Vagina (tissue), 2 donors: Measurements from ENCODE around the gene HAVCR1. TPM values are rescaled to one million over a fixed set of nuclear protein-coding genes. Genes with fewer than 3 reads are reported as not detected.
"Not testable (repeated sequence)": the region's sequence is repeated elsewhere in the genome, so short reads cannot be mapped to it uniquely, and the experiment has no call there.

Experiments used
- DNase-seq, 2 donors: peaks; one replicate each; pipeline ENCODE4 v3.0.0-alpha.2; 2017; ENCODE audit errors: extremely low spot score in 2 of 2
- H3K27ac ChIP-seq: fragments of 200-600 bp; sonication (generic); one replicate; pipeline ENCODE4 v1.5.1; 2019
- H3K27me3 ChIP-seq: fragments of 200-600 bp; sonication (generic); one replicate; pipeline ENCODE4 v1.5.1; 2019
- H3K36me3 ChIP-seq, 2 donors: fragments of 200-600 bp; sonication (generic); one replicate each; pipeline ENCODE4 v1.5.1; 2017 to 2019
- H3K4me1 ChIP-seq: fragments of 200-600 bp; sonication (generic); one replicate; pipeline ENCODE4 v1.5.1; 2019
- H3K4me3 ChIP-seq, 2 donors: fragments of 200-600 bp; sonication (generic); 1 replicate in 1 of 2; 2 replicates in 1 of 2; pipeline ENCODE4 v1.5.1; 2016 to 2019
- H3K9me3 ChIP-seq: fragments of 200-600 bp; sonication (generic); one replicate; pipeline ENCODE4 v1.5.1; 2019
- POLR2A ChIP-seq, 2 donors: fragments of 450-650 bp; IDR thresholded peaks; one replicate each; pipeline ENCODE4 v1.6.1; 2017; ENCODE audit warnings: antibody characterized with exemption in 2 of 2, mild to moderate bottlenecking in 2 of 2, moderate library complexity in 2 of 2
- POLR2AphosphoS5 ChIP-seq, 2 donors: sonication (generic); formaldehyde crosslinking; IDR thresholded peaks; one replicate each; pipeline ENCODE4 v1.9.0; 2017; ENCODE audit warnings: antibody characterized with exemption in 2 of 2, mild to moderate bottlenecking in 2 of 2, low read depth in 1 of 2; ENCODE audit not compliant: insufficient read depth in 1 of 2
- intact Hi-C: fragments of 100-400 bp; cut with DNase I; formaldehyde crosslinking; loops from one replicate; pipeline ENCODE4 v1.15.1; 2023
- total RNA-seq: library from RNA; depleted of rRNA; stranded (reverse); fragments of >200 nt; gene quantifications from one replicate; pipeline ENCODE4 v1.2.3, GENCODE V29; 2016
- TF ChIP-seq, protein P1 (sequence below), 3 experiments: fragments of 450-650 bp in 2 of 3; fragments of 200-600 bp in 1 of 3; sonication (generic) in 1 of 3; IDR thresholded peaks; one replicate each; pipeline ENCODE4 v1.5.1; 2017 to 2019; ENCODE audit warnings: antibody characterized with exemption in 3 of 3, mild to moderate bottlenecking in 2 of 3, moderate library complexity in 2 of 3

HAVCR1 gene
- total RNA-seq, 1 donor from 2014 or later = not detected

GRCh38 chr5:157046041-157046440 is 12.9 kb downstream of the HAVCR1 start:
- H3K9me3 ChIP-seq = no peaks in the 10 kb centered on the region
- DNase-seq = no peak
- H3K27ac ChIP-seq = no peak overlapping the region
- no peak overlapping the region for H3K4me3 ChIP-seq
- H3K4me1 ChIP-seq = no peaks in the 10 kb centered on the region
- intact Hi-C loops = no loop called here
- H3K36me3 ChIP-seq = no peaks in the 10 kb centered on the region
- TF ChIP-seq POLR2A (IDR thresholded peaks at IDR 0.05) (no peak), POLR2AphosphoS5 (IDR thresholded peaks at IDR 0.05; ENCODE audit: insufficient read depth in 1 of 2, low read depth in 1 of 2) (no peak)
- TF ChIP-seq, protein P1, sequence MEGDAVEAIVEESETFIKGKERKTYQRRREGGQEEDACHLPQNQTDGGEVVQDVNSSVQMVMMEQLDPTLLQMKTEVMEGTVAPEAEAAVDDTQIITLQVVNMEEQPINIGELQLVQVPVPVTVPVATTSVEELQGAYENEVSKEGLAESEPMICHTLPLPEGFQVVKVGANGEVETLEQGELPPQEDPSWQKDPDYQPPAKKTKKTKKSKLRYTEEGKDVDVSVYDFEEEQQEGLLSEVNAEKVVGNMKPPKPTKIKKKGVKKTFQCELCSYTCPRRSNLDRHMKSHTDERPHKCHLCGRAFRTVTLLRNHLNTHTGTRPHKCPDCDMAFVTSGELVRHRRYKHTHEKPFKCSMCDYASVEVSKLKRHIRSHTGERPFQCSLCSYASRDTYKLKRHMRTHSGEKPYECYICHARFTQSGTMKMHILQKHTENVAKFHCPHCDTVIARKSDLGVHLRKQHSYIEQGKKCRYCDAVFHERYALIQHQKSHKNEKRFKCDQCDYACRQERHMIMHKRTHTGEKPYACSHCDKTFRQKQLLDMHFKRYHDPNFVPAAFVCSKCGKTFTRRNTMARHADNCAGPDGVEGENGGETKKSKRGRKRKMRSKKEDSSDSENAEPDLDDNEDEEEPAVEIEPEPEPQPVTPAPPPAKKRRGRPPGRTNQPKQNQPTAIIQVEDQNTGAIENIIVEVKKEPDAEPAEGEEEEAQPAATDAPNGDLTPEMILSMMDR (IDR thresholded peaks at IDR 0.05) = no peak
- H3K27me3 ChIP-seq = no peaks in the 10 kb centered on the region

GRCh38 chr5:157045601-157046000 is 13.3 kb downstream of the HAVCR1 start:
- intact Hi-C loops = no loop called here
- Histone ChIP-seq H3K27ac (no peak overlapping the region), H3K27me3 (no peaks in the 10 kb centered on the region), H3K4me3 (no peak overlapping the region), H3K36me3 (no peaks in the 10 kb centered on the region), H3K4me1 (no peaks in the 10 kb centered on the region), H3K9me3 (no peaks in the 10 kb centered on the region)
- TF ChIP-seq POLR2AphosphoS5 (IDR thresholded peaks at IDR 0.05; ENCODE audit: insufficient read depth in 1 of 2, low read depth in 1 of 2) (no peak), POLR2A (IDR thresholded peaks at IDR 0.05) (no peak)
- TF ChIP-seq, protein P1 (IDR thresholded peaks at IDR 0.05) = no peak
- DNase-seq = no peak

- intact Hi-C loops = no loop called here
- no peaks in the 10 kb centered on the region for H3K4me1 ChIP-seq
- no peaks in the 10 kb centered on the region for H3K27me3 ChIP-seq
- H3K36me3 ChIP-seq = no peaks in the 10 kb centered on the region
- no peak overlapping the region for H3K27ac ChIP-seq
- H3K9me3 ChIP-seq = no peaks in the 10 kb centered on the region
- H3K4me3 ChIP-seq = no peak overlapping the region
- DNase-seq = no peak
- TF ChIP-seq, protein P1 (IDR thresholded peaks at IDR 0.05) = no peak
- TF ChIP-seq POLR2AphosphoS5 (IDR thresholded peaks at IDR 0.05; ENCODE audit: insufficient read depth in 1 of 2, low read depth in 1 of 2) (no peak), POLR2A (IDR thresholded peaks at IDR 0.05) (no peak)
These were observed 20.2 kb downstream of the HAVCR1 start for GRCh38 chr5:157038568-157039187.

DNA sequence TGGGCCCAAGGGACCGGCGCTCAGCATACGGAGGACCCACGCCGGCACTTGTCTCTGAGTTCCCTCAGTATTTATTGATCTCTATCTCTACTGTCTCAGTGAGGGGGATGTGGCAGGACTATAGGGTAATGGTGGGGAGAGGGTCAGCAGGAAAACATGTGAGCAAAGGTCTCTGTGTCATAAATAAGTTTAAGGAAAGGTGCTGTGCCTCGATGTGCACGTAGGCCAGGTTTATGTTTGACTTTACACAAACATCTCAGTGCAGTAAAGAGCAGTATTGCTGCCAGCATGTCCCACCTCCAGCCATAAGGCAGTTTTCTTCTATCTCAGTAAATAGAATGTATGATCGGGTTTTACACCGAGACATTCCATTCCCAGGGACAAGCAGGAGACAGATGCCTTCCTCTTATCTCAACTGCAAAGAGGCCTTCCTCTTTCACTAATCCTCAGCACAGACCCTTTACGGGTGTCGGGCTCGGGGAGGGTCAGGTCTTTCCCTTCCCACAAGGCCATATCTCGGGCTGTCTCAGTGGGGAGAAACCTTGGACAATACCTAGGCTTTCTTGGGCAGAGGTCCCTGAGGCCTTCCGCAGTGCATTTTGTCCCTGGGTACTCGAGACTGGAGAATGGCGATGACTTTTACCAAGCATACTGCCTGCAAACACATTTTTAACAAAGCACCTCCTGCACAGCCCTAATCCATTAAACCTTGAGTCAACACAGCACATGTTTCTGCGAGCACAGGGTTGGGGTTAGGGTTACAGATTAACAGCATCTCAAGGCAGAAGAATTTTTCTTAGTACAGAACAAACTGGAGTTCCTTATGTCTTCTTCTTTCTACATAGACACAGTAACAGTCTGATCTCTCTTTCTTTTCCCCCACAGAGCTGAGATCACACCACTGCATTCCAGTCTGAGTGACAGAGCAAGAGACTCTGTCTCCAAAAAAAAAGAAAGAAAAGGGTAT is 24.5 kb downstream of the HAVCR1 start:
- H3K36me3 ChIP-seq = not testable (repeated sequence)

DNA sequence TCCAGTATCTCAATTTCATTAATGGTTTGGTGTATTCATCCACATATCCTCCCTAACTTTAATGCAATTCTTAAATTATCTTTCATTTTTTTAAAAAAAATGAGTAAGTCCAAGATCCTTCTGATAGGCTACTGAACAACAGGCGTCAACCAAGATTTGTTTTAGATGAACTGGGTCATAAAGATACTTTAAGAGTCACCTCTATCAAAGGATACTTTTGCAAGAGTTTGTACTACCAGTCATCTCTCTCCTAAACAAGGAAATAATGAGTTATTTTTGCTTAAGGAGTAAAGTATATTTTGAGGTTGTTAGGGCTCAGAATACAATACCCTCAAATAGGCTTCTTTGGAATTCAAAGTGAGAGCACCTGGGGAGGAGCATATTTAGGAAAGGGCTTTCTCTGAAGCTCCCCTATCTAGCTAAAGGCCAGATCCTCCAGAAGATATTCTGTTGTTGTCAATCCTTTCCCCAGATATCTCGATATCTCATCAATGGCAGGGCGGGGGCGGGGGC is 25.8 kb downstream of the HAVCR1 start:
- H3K4me3 ChIP-seq = no peak overlapping the region
- no peak overlapping the region for H3K27ac ChIP-seq
- intact Hi-C loops = no loop called here
- DNase-seq = no peak
- H3K4me1 ChIP-seq = no peaks in the 10 kb centered on the region
- H3K27me3 ChIP-seq = no peaks in the 10 kb centered on the region
- TF ChIP-seq, protein P1 (IDR thresholded peaks at IDR 0.05) = no peak
- TF ChIP-seq POLR2A (IDR thresholded peaks at IDR 0.05) (no peak), POLR2AphosphoS5 (IDR thresholded peaks at IDR 0.05; ENCODE audit: insufficient read depth in 1 of 2, low read depth in 1 of 2) (no peak)
- H3K9me3 ChIP-seq = no peaks in the 10 kb centered on the region
- no peaks in the 10 kb centered on the region for H3K36me3 ChIP-seq

More for the DNA sequence above, 24.5 kb downstream of the HAVCR1 start:
- intact Hi-C loops, H3K9me3 ChIP-seq, H3K27ac ChIP-seq, H3K4me3 ChIP-seq, H3K27me3 ChIP-seq, DNase-seq, H3K4me1 ChIP-seq: not testable (repeated sequence)
